ENCODE data around the gene VRK3.
A peak's percentile ranks its signal among the peaks of the same experiment; 100 is the strongest.
"Not testable (repeated sequence)": the region's sequence is repeated elsewhere in the genome, so short reads cannot be mapped to it uniquely, and the experiment has no call there.

VRK3 gene

GRCh38 chr19:49985871-49986270 is 39.3 kb downstream of the VRK3 start:
- no peak for DNase-seq

- DNase-seq = no peak
Observed at GRCh38 chr19:49984491-49984890, 40.7 kb downstream of the VRK3 start.

DNA sequence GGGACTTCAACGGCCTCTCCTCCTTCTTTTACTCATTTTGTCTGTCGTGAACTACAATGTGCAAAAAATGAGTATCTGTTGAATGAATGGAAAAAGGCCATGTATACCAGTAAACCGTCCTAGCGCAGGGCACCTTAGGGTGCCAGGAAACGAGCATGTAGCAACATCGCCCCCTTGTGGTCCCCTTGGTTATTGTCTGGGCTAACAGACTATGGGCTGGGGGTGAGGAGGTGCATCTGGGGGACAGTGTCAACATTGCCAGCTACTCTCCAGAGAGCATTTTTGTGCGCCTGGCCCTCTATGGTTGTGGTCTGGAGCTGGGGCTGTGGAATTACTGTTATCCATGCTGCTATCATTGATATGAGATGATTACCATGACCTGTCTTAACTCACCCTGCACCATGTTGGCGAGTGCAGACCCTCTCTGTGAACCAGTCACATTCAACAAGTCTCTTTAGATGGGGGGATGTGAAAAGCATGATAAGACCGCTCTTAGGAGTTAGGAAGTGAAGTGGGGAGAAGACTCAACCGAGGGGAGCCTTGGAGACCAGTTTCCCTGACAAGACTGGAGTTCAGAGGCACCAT is 41.4 kb downstream of the VRK3 start:
- peak; percentile 88 to 90 for DNase-seq

- no peak for DNase-seq
Observed at GRCh38 chr19:49981603-49982593, 43.3 kb downstream of the VRK3 start.

- no peak for DNase-seq
Observed at GRCh38 chr19:49978324-49978723, 46.8 kb downstream of the VRK3 start.

- no peak for DNase-seq
Observed at GRCh38 chr19:49977881-49978280, 47.3 kb downstream of the VRK3 start.

GRCh38 chr19:49977076-49977475 is 48.1 kb downstream of the VRK3 start:
- no peak for DNase-seq

GRCh38 chr19:49976496-49976895 is 48.7 kb downstream of the VRK3 start:
- no peak for DNase-seq

DNA sequence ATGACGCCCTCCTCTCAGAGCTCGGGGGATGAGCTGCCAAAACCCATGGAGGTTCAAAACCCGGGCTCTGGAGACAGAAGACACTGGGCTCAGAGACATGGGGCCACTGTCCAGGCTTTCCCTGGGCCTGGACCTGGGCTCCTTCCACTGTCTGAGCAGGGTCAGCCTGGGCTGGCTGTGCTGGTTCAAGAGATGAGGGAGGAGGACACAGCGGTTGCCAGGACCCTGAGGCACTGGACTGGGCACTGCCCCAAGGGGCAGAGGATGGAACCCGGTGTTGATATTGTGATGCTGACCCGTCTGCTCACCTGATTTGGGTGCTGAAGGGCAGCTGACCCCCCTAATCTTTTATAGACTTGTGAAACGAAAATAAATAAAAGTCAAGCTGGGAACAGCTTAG is 50.1 kb downstream of the VRK3 start:
- no peak for DNase-seq

DNA sequence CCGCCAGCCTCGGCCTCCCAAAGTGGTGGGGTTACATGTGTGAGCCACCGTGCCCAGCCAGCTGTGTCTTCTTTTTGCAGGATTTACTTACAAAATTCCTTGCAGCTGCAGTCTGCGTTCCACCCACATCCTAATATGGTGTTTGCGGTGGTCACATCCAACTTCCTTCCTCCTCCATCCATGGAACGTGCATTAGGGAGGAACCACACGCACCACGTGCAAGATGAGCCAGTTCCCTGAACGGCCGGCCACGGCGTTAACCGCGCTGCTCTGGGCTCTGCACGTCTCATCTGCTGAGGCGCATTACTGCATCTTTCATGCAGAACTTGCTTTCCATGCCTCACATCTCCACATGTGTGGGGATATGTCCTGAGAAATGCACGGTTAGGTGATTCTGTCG is 51.2 kb downstream of the VRK3 start:
- no peak for DNase-seq

DNA sequence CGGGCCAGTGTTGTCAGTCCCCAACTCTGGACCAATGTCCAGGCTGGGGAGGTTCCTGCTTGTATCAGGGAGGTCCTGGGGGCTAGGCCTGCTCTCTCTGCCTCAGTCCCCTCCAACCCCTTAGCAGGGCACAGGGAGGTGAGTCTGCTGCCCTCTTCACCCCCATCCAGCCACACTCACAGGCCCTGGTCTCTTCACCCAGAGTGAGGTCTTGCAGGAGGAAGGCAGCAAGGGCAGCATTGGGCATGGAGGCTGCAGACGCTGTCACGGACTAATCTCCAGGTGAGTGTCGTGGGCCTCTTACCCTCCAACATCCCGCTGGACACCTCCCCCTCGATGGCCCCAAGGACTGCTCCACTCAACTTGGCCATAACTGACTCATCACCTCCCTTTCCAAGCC is 52.3 kb downstream of the VRK3 start:
- DNase-seq = no peak

DNA sequence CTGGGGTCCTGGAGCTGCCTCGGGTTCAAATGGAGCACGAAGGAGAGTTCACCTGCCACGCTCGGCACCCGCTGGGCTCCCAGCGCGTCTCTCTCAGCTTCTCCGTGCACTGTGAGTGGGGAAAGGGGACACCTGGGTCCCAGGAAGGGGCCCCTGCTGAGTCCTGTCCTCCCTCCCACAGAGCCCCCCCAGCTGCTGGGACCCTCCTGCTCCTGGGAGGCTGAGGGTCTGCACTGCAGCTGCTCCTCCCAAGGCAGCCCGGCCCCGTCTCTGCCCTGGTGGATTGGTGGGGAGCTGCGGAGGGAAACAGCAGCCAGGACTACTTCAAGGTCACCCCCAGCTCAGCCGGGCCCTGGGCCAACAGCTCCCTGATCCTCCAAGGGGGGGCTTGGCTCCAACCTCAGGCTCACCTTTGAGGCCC is 53.2 kb downstream of the VRK3 start:
- DNase-seq = no peak

DNA sequence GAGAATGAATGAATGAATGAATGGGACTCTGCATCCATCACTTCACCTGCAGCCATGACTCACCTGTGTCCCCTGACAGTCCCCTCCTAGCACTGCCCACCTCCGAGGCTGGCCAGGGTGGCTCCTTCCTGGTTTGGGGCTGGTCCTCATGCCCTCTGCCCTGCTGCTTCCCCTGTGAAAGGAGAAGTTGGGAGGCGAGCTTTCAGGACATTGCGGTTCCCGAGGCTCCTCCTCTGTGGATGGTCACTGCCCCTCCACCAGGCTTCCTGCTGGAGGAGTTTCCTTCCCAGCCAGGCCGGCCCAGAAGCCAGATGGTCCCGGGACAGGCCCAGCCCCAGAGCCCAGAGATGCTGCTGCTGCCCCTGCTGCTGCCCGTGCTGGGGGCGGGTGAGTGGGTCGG is 55.8 kb downstream of the VRK3 start:
- not testable (repeated sequence) for DNase-seq

DNA sequence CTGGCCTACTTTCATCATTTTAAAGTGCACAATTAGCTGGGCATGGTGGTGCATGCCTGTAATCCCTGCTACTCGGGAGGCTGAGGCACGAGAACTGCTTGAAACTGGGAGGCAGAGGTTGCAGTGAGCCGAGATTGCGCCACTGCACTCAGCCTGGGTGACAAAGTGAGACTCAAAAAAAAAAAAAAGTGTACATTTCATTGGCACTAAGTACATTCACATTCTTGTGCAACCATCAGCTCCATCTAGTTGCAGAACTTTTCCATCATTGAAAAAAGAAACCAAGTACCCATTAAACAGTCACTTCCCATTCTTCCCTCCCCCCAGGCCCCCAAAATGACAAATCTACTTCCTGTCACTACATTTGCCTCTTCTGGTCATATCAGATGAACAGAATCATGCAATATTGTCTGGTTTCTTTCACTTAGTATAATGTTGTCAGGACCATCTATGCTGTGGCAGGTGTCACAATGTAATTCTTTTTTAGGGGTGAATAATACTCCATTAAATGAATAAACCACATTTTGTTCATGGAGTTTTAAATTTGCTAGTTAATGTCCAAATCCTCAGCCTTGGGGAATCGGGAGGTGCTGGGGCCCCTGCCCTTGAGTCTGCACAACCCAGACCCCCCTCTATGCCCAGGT is 56.8 kb downstream of the VRK3 start:
- no peak for DNase-seq

- DNase-seq = not testable (repeated sequence)
Observed at GRCh38 chr19:49960980-49961379, 64.2 kb downstream of the VRK3 start, which contains the start of gene SIGLEC11. Gene SIGLEC11 (minus strand): TSS chr19:49961172. CDS start chr19:49961081, 91 bp downstream.

- not testable (repeated sequence) for DNase-seq
Observed at GRCh38 chr19:49959892-49960291, 65.3 kb downstream of the VRK3 start.

GRCh38 chr19:49958596-49958995 is 66.6 kb downstream of the VRK3 start:
- not testable (repeated sequence) for DNase-seq

- not testable (repeated sequence) for DNase-seq
Observed at GRCh38 chr19:49958144-49958543, 67.0 kb downstream of the VRK3 start.

GRCh38 chr19:49957262-49957915 is 67.8 kb downstream of the VRK3 start:
- no peak for DNase-seq

GRCh38 chr19:49956115-49956495 is 69.1 kb downstream of the VRK3 start:
- no peak for DNase-seq

DNA sequence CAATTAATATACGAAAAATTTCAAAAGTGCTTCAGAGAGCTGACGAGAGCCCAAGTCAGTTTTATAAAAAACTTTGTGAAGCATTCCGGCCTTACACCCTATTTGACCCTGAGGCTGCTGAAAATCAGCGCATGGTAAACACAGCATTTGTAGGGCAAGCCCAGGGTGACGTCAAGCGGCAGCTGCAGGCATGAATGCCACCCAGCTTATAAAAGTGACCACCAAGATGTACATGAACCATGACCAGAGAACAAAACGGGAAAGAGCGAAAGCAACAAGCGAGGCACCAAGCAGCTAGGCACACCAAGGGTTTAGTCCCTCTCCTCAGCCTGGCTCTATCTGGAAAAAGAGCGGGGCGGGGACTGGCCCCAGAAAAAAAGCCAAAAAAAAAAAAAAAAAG is 70.2 kb downstream of the VRK3 start:
- DNase-seq = no peak

DNA sequence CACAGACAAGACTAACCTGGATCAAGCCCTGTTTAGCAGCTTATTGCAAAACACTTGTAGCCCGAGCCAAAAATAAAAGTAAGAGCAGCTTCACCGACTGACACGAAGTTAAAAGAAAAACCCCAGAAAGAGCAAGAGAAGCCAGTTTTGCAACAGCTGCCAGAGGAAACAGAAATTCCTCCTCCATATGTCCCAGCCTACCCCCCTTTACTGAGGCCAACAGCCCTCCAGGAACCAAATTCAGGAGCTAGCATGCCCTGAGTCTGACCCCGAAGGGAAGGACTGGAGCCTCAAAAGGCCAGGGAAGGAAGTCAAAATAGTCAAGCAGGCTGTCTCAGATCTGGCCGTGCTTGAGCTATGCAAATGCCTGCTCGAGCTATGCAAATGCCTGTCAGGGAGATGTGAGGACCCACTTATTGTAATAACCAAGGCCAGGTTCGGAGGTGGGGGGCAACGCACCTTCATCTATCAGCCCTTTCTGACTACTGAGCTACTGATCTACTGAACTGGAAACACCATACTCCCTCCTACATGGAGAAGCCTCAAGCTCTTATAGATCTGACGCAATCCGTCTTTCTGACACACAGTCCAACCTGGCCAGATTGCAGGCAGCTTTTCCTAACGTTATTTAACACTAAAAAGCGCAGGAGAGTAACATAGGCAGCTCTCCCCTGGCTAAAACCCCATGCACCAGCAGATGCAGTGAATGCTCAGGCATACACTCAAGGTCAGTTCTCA is 70.9 kb downstream of the VRK3 start:
- DNase-seq = no peak

All from stimulated activated CD4-positive, alpha-beta T cell treated with anti-CD3 and anti-CD28 coated beads, Interleukin-2, amount 100 ng/mL, for 24 hours (primary cell).